GM12878 (cell line): Measurements from ENCODE around the gene BEST2.

Source experiments
- ATF7 ChIP-seq: fragments of 450-650 bp; IDR thresholded peaks from 2 replicates; pipeline ENCODE4 v1.6.1; 2016; ENCODE audit warnings: low read depth, mild to moderate bottlenecking
- CHD1 ChIP-seq: IDR thresholded peaks from 2 replicates; pipeline ENCODE4 v1.6.1; 2012; ENCODE audit warnings: low read depth, low read length, improper control_type of control experiment
- SPI1 ChIP-seq: IDR thresholded peaks from 2 replicates; pipeline ENCODE4 v1.6.1; 2011; ENCODE audit warnings: low read depth, mild to moderate bottlenecking, low read length, moderate library complexity, borderline replicate concordance; ENCODE audit not compliant: insufficient read depth
- TF ChIP-seq, protein P1 (sequence below), 3 experiments: IDR thresholded peaks in 2 of 3; conservative IDR thresholded peaks in 1 of 3; 2 replicates each; pipeline ENCODE4 v1.5.1; 2011; ENCODE audit warnings: low read depth in 3 of 3, low read length in 3 of 3, mild to moderate bottlenecking in 3 of 3, control low read depth in 2 of 3, moderate library complexity in 2 of 3, inconsistent platforms in 1 of 3, mixed read lengths in 1 of 3; ENCODE audit not compliant: control insufficient read depth in 2 of 3, insufficient read depth in 1 of 3; ENCODE audit errors: extremely low read depth in 1 of 3

DNA sequence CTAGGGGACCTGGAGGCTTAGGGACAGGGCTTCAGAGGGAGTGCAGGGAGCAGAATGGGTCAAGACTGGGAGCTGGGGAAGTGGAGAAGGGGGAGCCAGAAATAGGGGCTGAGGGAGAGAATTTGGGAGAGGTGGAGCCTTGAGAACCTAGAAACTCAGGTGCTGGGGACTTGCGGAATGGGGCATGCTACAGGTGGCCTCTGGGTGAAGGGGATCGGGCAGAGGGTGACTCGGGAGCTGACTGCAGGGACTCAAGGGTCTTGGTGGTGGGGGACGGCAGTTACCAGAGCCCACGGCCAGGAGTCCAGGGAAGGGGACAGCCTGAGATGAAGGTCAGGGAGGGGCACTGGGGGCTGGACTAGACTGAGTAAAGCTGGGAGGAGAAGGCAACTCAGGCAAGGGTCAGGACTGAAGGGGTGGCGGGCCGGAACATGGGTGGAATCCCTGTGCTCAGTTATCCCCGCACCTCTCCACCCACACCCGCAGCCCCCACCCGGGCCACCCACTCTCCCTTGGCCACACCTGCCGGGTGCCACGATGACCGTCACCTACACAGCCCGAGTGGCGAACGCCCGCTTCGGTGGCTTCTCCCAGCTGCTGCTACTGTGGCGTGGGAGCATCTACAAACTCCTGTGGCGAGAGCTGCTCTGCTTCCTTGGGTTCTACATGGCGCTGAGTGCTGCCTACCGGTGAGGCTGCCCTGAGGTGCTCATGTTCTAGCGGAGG lies 628 bp downstream of the BEST2 start:
- TF ChIP-seq, protein P1, sequence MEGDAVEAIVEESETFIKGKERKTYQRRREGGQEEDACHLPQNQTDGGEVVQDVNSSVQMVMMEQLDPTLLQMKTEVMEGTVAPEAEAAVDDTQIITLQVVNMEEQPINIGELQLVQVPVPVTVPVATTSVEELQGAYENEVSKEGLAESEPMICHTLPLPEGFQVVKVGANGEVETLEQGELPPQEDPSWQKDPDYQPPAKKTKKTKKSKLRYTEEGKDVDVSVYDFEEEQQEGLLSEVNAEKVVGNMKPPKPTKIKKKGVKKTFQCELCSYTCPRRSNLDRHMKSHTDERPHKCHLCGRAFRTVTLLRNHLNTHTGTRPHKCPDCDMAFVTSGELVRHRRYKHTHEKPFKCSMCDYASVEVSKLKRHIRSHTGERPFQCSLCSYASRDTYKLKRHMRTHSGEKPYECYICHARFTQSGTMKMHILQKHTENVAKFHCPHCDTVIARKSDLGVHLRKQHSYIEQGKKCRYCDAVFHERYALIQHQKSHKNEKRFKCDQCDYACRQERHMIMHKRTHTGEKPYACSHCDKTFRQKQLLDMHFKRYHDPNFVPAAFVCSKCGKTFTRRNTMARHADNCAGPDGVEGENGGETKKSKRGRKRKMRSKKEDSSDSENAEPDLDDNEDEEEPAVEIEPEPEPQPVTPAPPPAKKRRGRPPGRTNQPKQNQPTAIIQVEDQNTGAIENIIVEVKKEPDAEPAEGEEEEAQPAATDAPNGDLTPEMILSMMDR (IDR thresholded peaks at IDR 0.05 in 2 of 3, conservative IDR thresholded peaks at IDR 0.05 in 1 of 3; ENCODE audit: control insufficient read depth in 2 of 3, extremely low read depth in 1 of 3, insufficient read depth in 1 of 3, low read depth in 3 of 3, low read length in 3 of 3): no peak
- no peak for TF ChIP-seq CHD1
- no peak for TF ChIP-seq ATF7
- no peak for TF ChIP-seq SPI1
